ENCODE results near the gene ACTR5.

The ACTR5 gene

DNA sequence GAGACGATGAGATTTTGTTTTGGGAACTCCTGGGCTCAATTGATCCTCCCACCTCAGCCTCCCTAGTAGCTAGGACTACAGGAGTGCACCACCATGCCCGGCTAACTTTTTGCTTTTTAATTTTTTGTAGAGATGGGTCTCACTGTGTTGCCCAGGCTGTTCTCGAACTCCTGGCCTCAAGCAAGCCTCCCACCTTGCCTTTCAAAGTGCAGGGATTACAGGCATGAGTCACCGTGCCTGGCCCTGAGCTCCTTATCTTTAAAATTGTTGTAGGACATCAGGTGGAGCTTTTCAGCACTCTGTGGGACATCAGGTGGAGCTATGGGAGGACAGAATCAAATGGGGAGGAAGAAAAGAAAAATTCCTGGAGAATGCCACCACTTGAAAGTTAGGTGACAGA lies 12.7 kb downstream of the ACTR5 start:
- no peaks in the 10 kb centered on the region for H3K27me3 ChIP-seq (ENCODE audit: insufficient read depth, low read length)
- H3K4me1 ChIP-seq (ENCODE audit: insufficient read depth, low read length) = no peaks in the 10 kb centered on the region
- peaks cover 87% of the 10 kb centered on the region for H3K36me3 ChIP-seq (ENCODE audit: insufficient read depth, low read length)
- no peak overlapping the region for H2AFZ ChIP-seq (ENCODE audit: low read depth, low read length)
- no peaks in the 10 kb centered on the region for H3K9me3 ChIP-seq (ENCODE audit: low read length)
- H3K4me3 ChIP-seq (ENCODE audit: low read length) = no peak overlapping the region

DNA sequence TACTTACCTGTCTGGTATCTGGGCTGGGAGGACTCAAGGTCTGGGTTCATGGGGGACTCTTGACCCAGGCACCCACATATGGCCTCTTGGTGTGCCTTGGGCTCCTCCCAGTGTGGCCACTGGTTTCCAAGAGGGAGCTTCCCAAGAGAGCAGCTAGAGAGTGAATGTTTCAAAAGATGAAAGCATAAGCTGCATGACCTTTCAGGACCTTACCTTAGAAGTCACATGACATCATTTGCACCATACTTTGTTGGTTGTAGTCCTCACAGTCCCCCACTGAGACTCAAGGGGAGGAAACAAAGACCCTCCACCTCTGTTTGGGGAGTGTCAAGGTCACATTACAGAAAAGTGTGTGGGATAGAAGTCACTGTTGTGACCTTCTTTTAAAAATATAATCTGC lies 13.9 kb downstream of the ACTR5 start:
- no peak overlapping the region for H2AFZ ChIP-seq (ENCODE audit: low read depth, low read length)
- no peaks in the 10 kb centered on the region for H3K4me1 ChIP-seq (ENCODE audit: insufficient read depth, low read length)
- H3K36me3 ChIP-seq (ENCODE audit: insufficient read depth, low read length) = peaks cover 88% of the 10 kb centered on the region
- H3K27me3 ChIP-seq (ENCODE audit: insufficient read depth, low read length) = no peaks in the 10 kb centered on the region
- H3K9me3 ChIP-seq (ENCODE audit: low read length) = no peaks in the 10 kb centered on the region
- no peak overlapping the region for H3K4me3 ChIP-seq (ENCODE audit: low read length)

DNA sequence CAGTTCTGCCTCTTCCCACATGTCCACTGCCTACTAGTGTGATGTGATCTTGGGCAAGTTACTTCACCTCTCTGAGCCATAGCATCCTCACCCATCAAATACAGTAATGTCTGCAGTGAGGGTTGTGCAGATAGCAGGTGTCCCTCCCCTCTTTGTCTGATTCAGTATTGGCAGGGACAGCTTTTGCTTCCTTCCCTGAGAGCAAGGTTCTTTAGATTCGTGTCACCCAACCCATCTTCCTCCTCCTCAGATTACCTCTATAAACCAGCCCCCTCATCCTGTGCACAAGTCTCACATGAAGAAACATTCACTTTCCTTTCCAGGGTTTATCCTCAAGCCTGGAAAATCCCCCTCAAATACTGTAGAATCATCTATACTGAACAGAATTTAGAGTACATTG lies 15.4 kb downstream of the ACTR5 start:
- no peak overlapping the region for H3K4me3 ChIP-seq (ENCODE audit: low read length)
- peaks cover 92% of the 10 kb centered on the region for H3K36me3 ChIP-seq (ENCODE audit: insufficient read depth, low read length)
- no peaks in the 10 kb centered on the region for H3K9me3 ChIP-seq (ENCODE audit: low read length)
- H3K27me3 ChIP-seq (ENCODE audit: insufficient read depth, low read length) = no peaks in the 10 kb centered on the region
- no peaks in the 10 kb centered on the region for H3K4me1 ChIP-seq (ENCODE audit: insufficient read depth, low read length)
- H2AFZ ChIP-seq (ENCODE audit: low read depth, low read length) = no peak overlapping the region

DNA sequence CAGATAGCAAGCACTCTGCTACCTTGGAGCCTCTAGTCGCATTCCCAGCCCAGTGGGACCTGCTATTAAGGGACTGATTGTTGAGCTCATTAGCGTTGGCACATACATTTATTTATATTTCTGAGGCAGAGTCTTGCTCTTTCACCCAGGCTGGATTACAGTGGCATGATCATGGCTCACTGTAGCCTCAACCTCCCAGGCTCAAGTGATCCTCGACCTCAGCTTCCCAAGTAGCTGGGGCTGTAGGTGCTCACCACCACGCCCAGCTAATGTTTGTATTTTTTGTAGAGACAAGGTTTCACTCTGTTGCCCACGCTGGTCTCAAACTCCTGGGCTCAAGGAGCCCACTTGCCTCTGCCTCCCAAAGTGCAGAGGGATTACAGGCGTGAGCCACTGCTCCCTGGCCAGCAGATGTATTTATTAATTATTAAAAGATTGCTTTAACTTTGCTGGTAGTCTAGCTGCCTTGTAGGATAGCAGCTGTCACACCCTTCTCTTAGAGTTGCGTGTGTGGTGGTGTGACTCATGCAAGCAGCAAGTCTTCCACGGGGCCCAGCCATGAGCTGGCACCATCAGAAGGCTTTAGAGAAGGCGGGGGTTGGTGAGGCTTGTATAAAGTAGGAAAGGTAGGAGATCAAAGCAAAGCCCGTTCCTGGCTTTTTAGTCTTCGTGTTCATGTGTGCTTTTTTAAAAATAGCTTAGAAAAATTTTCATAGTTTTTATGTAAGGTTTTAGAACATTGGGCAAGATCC lies 16.5 kb downstream of the ACTR5 start:
- Histone ChIP-seq H3K36me3 (ENCODE audit: insufficient read depth, low read length) (peaks cover 93% of the 10 kb centered on the region), H3K27me3 (ENCODE audit: insufficient read depth, low read length) (no peaks in the 10 kb centered on the region), H3K4me1 (ENCODE audit: insufficient read depth, low read length) (no peaks in the 10 kb centered on the region), H3K9me3 (ENCODE audit: low read length) (no peaks in the 10 kb centered on the region), H2AFZ (ENCODE audit: low read depth, low read length) (no peak overlapping the region), H3K4me3 (ENCODE audit: low read length) (no peak overlapping the region)

DNA sequence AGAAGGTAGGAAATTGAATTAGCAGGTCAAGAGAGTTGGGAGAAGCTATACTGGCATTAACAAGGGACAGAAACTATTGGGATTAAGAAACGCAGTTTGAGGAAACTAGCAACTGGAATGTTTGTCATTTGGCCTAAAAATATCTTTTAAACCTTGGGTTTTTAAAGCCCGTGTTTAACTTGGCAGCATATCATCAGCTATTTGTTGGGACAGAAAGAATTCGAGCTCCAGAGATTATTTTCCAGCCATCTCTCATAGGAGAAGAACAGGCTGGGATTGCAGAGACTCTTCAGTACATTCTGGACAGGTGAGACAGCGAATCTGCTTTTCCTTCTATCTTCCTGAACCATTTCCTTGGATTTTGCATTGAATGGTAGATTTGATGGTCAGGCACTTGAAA lies 17.8 kb downstream of the ACTR5 start:
- no peaks in the 10 kb centered on the region for H3K4me1 ChIP-seq (ENCODE audit: insufficient read depth, low read length)
- no peaks in the 10 kb centered on the region for H3K9me3 ChIP-seq (ENCODE audit: low read length)
- H3K36me3 ChIP-seq (ENCODE audit: insufficient read depth, low read length) = peaks cover 92% of the 10 kb centered on the region
- no peaks in the 10 kb centered on the region for H3K27me3 ChIP-seq (ENCODE audit: insufficient read depth, low read length)
- H3K4me3 ChIP-seq (ENCODE audit: low read length) = no peak overlapping the region
- H2AFZ ChIP-seq (ENCODE audit: low read depth, low read length) = no peak overlapping the region

DNA sequence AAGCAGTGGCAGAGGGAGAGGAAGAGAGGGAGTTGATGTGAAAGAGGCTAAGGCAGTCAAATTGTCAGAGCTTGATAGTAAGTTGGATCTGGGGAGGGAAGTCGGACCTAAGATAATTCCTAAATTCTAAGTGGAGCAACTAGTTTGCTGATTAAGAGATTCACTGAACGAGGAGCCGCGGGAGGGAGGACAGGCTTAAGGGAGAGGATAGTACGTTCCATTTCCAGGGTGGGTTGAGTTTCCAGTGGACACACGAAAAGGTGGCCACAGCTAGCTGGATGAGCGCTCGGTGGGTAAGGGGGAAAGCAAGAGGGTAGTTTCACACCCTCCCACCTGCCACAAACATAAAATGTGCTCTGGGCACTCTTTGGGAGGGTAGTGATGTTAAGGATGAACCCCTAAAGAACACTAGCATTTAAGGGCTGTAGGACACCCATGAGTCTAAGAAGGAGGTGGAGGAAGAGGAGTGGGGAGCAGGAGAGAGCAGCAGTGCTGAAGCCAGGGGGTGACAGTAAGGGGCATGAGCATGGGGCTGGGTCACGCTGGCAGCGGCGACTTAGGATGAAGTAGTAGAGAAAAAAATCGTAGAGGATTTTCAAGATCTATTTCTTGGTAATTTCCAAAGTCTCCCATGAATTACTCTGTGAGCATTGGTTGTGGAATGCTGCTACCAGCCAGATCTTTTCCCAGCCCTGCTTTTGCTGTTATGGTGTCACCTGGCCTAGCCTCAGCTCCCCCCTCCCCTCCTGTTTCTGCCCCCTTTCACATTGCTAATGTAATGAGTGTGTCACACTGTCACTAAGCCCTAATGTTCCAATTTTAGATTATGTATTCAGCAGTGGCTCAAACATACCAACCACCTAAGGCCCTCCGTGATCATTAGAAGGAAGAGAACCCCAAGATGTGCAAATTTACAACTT lies 21.4 kb downstream of the ACTR5 start:
- peaks cover 87% of the 10 kb centered on the region for H3K36me3 ChIP-seq (ENCODE audit: insufficient read depth, low read length)
- no peak overlapping the region for H2AFZ ChIP-seq (ENCODE audit: low read depth, low read length)
- H3K27me3 ChIP-seq (ENCODE audit: insufficient read depth, low read length) = no peaks in the 10 kb centered on the region
- H3K4me3 ChIP-seq (ENCODE audit: low read length) = no peak overlapping the region
- peaks cover 15% of the 10 kb centered on the region for H3K9me3 ChIP-seq (ENCODE audit: low read length)
- no peaks in the 10 kb centered on the region for H3K4me1 ChIP-seq (ENCODE audit: insufficient read depth, low read length)

DNA sequence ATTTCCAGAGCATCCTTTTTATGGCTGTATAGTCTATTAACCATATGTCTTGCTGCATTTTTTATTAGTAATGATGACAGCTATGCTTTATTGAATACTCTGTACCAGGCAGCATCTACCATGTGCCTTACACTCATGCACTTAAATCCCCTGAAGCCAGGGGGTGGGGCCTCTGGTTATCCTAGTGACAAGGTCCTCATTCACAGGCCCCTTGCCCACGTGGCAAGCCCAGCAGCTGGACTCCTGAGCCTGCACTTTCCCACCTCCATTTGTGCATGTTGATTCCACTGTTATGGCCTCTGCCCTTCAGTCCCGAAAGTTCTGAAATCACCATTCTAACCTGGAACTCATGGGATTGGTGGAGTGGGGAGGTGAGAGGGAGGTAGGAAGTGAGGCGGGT lies 22.3 kb downstream of the ACTR5 start:
- Histone ChIP-seq H3K4me1 (ENCODE audit: insufficient read depth, low read length) (no peaks in the 10 kb centered on the region), H2AFZ (ENCODE audit: low read depth, low read length) (no peak overlapping the region), H3K27me3 (ENCODE audit: insufficient read depth, low read length) (no peaks in the 10 kb centered on the region), H3K4me3 (ENCODE audit: low read length) (no peak overlapping the region), H3K9me3 (ENCODE audit: low read length) (peaks cover 15% of the 10 kb centered on the region), H3K36me3 (ENCODE audit: insufficient read depth, low read length) (peaks cover 82% of the 10 kb centered on the region)

DNA sequence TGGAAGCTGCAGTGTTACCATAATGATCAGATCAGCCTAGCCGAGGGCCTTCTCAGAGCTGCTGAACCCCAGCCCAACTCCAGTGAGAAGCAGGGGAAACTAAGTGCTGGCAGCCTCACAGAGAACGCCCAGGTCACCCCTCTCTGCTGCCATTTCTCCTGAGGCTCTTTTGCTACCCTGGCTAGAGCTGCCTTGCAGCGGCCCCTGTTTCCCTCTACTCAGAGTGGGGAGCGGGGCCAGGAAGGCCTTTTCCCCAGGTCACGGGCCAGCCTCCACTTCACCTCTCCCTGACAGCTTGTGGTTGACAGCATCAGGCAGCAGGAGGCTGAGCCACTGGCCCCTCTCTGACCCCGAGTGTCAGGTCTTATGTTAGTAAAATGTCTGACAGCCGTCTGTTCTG lies 22.7 kb downstream of the ACTR5 start:
- no peaks in the 10 kb centered on the region for H3K27me3 ChIP-seq (ENCODE audit: insufficient read depth, low read length)
- H3K4me3 ChIP-seq (ENCODE audit: low read length) = no peak overlapping the region
- H3K36me3 ChIP-seq (ENCODE audit: insufficient read depth, low read length) = peaks cover 78% of the 10 kb centered on the region
- no peak overlapping the region for H2AFZ ChIP-seq (ENCODE audit: low read depth, low read length)
- no peaks in the 10 kb centered on the region for H3K4me1 ChIP-seq (ENCODE audit: insufficient read depth, low read length)
- peaks cover 15% of the 10 kb centered on the region for H3K9me3 ChIP-seq (ENCODE audit: low read length)

DNA sequence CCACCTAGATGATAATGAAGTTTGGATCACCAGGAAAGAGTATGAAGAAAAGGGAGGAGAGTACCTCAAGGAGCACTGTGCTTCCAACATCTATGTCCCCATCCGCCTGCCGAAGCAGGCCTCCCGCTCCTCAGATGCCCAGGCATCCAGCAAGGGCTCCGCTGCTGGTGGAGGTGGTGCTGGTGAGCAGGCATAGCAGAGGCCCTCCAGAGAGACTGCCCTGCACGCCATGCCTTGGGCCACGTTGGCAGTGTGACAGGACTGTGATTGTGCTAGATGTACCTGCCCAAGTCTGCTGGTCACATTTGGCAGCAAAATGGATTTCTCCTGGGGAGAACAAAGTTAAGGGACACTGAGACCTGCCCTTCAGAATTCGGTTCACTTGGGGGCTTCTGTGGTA lies 23.4 kb downstream of the ACTR5 start:
- H3K36me3 ChIP-seq (ENCODE audit: insufficient read depth, low read length) = peaks cover 72% of the 10 kb centered on the region
- H2AFZ ChIP-seq (ENCODE audit: low read depth, low read length) = no peak overlapping the region
- H3K27me3 ChIP-seq (ENCODE audit: insufficient read depth, low read length) = no peaks in the 10 kb centered on the region
- H3K4me1 ChIP-seq (ENCODE audit: insufficient read depth, low read length) = no peaks in the 10 kb centered on the region
- peaks cover 18% of the 10 kb centered on the region for H3K9me3 ChIP-seq (ENCODE audit: low read length)
- no peak overlapping the region for H3K4me3 ChIP-seq (ENCODE audit: low read length)

GRCh38 chr20:38774167-38774566 lies 25.9 kb downstream of the ACTR5 start:
- Histone ChIP-seq H3K9me3 (ENCODE audit: low read length) (peaks cover 18% of the 10 kb centered on the region), H3K4me1 (ENCODE audit: insufficient read depth, low read length) (no peaks in the 10 kb centered on the region), H3K4me3 (ENCODE audit: low read length) (no peak overlapping the region), H3K27me3 (ENCODE audit: insufficient read depth, low read length) (no peaks in the 10 kb centered on the region), H2AFZ (ENCODE audit: low read depth, low read length) (no peak overlapping the region), H3K36me3 (ENCODE audit: insufficient read depth, low read length) (peaks cover 49% of the 10 kb centered on the region)

DNA sequence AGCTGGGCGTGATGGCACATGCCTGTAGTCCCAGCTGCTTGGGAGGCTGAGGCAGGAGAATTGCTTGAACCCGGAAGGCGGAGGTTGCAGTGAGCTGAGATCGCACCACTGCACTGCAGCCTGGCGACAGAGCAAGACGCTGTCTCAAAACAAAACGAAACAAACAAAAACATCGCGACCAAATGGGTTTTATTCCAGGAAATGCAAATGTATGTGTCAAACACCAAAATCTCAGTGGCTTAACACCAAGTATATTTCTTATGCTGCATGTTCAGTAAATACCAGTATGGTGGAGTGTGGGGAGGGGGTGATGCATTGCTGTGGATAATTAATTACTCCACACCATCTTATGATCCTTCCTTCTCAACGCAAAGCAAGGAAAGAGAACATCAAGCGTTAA lies 28.1 kb downstream of the ACTR5 start:
- Histone ChIP-seq H3K4me3 (ENCODE audit: low read length) (no peak overlapping the region), H3K27me3 (ENCODE audit: insufficient read depth, low read length) (no peaks in the 10 kb centered on the region), H2AFZ (ENCODE audit: low read depth, low read length) (no peak overlapping the region), H3K36me3 (ENCODE audit: insufficient read depth, low read length) (peaks cover 31% of the 10 kb centered on the region), H3K9me3 (ENCODE audit: low read length) (peaks cover 18% of the 10 kb centered on the region), H3K4me1 (ENCODE audit: insufficient read depth, low read length) (peaks cover 13% of the 10 kb centered on the region)

DNA sequence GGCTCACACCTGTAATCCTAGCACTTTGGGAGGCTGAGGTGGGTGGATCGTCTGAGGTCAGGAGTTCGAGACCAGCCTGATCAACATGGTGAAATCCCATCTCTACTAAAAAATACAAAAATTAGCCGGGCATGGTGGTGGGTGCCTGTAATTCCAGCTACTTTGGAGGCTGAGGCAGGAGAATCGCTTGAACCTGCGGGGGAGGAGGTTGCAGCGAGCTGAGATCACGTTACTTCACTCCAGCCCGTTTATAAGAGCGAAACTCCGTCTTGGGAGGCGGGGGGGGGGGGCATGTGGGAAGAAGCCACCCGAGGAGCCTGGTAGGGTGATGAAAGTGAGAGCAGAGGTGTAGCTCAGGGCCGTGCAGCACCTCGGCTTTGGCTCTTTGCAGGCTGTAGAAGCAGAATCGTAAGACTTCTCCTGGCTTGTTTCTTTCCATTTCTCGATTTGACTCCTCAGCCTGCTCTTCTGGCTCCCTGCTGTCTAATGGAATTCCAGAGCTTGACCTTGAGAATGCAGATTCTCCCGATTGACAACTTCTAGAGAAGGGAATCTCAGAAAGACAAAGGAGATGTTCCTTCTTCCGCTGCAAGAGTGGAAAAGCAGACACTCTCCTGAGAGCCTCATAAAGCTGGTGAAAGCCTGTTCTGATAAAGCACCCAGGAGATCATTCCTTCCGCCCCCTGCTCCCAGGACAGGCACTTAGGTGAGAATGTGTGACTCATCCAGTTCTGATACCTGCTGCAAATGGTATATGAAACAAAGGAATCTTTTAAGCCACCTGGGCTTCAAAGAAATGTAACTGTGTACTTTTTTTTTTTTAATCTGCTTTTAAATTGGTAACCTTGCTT lies 31.2 kb downstream of the ACTR5 start:
- Histone ChIP-seq H2AFZ (ENCODE audit: low read depth, low read length) (no peak overlapping the region), H3K36me3 (ENCODE audit: insufficient read depth, low read length) (peaks cover 5% of the 10 kb centered on the region), H3K4me3 (ENCODE audit: low read length) (no peak overlapping the region), H3K27me3 (ENCODE audit: insufficient read depth, low read length) (no peaks in the 10 kb centered on the region), H3K4me1 (ENCODE audit: insufficient read depth, low read length) (peaks cover 13% of the 10 kb centered on the region), H3K9me3 (ENCODE audit: low read length) (peaks cover 3% of the 10 kb centered on the region)

DNA sequence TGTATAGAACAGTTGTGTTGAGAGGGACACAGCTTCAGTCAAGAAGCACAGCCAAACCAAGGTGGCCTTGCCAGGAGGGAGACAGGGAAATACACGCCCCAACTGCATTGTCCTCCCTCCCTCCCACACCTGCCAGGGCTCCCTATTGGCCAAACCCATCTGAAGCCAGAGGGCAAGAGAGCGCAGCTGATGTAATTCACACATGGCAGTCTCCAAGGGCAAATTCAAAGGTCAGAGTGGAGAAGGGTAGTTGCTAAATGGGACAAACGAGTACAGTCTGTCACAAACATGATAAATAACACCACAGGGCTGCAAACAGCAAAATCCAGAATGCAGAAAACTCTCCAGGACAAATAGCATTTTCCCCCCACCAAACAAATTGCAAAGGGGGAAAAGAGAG lies 34.0 kb downstream of the ACTR5 start:
- no peaks in the 10 kb centered on the region for H3K27me3 ChIP-seq (ENCODE audit: insufficient read depth, low read length)
- no peak overlapping the region for H2AFZ ChIP-seq (ENCODE audit: low read depth, low read length)
- no peaks in the 10 kb centered on the region for H3K36me3 ChIP-seq (ENCODE audit: insufficient read depth, low read length)
- H3K4me3 ChIP-seq (ENCODE audit: low read length) = no peak overlapping the region
- peaks cover 13% of the 10 kb centered on the region for H3K4me1 ChIP-seq (ENCODE audit: insufficient read depth, low read length)
- H3K9me3 ChIP-seq (ENCODE audit: low read length) = no peaks in the 10 kb centered on the region
